HL-60 (cell line): Measurements from ENCODE around the gene ADAMTS10.

Experiments
- DNase-seq, 2 experiments: peaks; one replicate each; pipeline ENCODE4 v3.0.0-alpha.2; 2010 to 2020; ENCODE audit warnings: low read depth in 1 of 2, low spot score in 1 of 2
- H3K27ac ChIP-seq: fragments of 250-450 bp; sonication (Bioruptor Pico); replicated peaks from 2 replicates; pipeline ENCODE4 v1.5.1; 2020; ENCODE audit warnings: mild to moderate bottlenecking, moderate library complexity
- H3K27me3 ChIP-seq: fragments of 250-450 bp; sonication (Bioruptor Pico); 2 replicates; pipeline ENCODE4 v1.5.1; 2021; ENCODE audit warnings: mild to moderate bottlenecking, moderate library complexity; ENCODE audit not compliant: insufficient read depth, poor library complexity, severe bottlenecking
- H3K4me3 ChIP-seq: replicated peaks from 2 replicates; pipeline ENCODE4 v1.5.1; 2011; ENCODE audit warnings: mild to moderate bottlenecking, control low read depth, low read length; ENCODE audit not compliant: insufficient read depth
- CTCF ChIP-seq: IDR thresholded peaks from one replicate; pipeline ENCODE4 v1.5.1; 2011; ENCODE audit warnings: low read length, control low read depth, inconsistent platforms; ENCODE audit not compliant: insufficient read depth
- GABPA ChIP-seq: IDR thresholded peaks from 2 replicates; pipeline ENCODE4 v1.6.1; 2012; ENCODE audit warnings: low read depth
- POLR2AphosphoS5 ChIP-seq: IDR thresholded peaks from 2 replicates; pipeline ENCODE4 v1.6.1; 2012; ENCODE audit warnings: low read depth
- REST ChIP-seq: IDR thresholded peaks from 2 replicates; pipeline ENCODE4 v1.6.1; 2012; ENCODE audit warnings: low read depth; ENCODE audit not compliant: insufficient replicate concordance
- SPI1 ChIP-seq: IDR thresholded peaks from 2 replicates; pipeline ENCODE4 v1.6.1; 2012; ENCODE audit warnings: low read depth, mild to moderate bottlenecking, borderline replicate concordance
- long read RNA-seq: library from polyadenylated mRNA; unstranded; transcript quantifications from one replicate; pipeline ENCODE4 v2.0.0, GENCODE V29; 2020

Gene ADAMTS10
- long read RNA-seq = 0 reads

- Histone ChIP-seq H3K27ac (peak within 1 kb of the TSS; percentile 43), H3K4me3 (peak within 1 kb of the TSS; percentile 45), H3K27me3 (no peaks in the 10 kb centered on the region)
- peak; percentile 16 to 28 for DNase-seq
- TF ChIP-seq CTCF (no peak), POLR2AphosphoS5 (no peak), SPI1 (no peak), REST (no peak), GABPA (no peak)
Measured at GRCh38 chr19:8610041-8610935, at the start of gene ADAMTS10. TSS of gene ADAMTS10 (minus strand) at chr19:8610715. CDS start at chr19:8605710, 5,005 bp downstream.

DNA sequence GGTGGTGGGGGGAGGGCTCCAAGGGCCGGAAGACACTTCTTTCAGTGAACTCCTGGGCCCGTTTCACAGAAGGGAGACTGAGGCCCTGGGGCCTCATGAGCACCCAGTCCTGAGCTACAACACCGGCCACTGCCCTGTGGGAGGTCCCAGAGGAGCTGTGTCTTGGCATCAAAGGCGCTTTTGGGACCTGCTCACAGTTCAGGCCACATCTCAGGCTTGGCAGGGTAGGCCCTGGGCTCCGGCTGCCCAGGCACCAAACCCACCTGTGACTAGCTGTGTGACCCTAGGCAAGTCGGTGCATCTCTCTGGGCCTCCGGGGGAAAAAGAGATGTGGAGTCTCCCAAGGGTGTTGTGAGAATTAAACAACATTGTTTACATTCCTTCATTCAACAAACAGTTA lies 49.4 kb upstream of the ADAMTS10 start:
- no peak overlapping the region for H3K27ac ChIP-seq
- no peak for TF ChIP-seq GABPA
- TF ChIP-seq POLR2AphosphoS5 = no peak
- no peaks in the 10 kb centered on the region for H3K27me3 ChIP-seq
- H3K4me3 ChIP-seq = no peak overlapping the region
- no peak for DNase-seq

DNA sequence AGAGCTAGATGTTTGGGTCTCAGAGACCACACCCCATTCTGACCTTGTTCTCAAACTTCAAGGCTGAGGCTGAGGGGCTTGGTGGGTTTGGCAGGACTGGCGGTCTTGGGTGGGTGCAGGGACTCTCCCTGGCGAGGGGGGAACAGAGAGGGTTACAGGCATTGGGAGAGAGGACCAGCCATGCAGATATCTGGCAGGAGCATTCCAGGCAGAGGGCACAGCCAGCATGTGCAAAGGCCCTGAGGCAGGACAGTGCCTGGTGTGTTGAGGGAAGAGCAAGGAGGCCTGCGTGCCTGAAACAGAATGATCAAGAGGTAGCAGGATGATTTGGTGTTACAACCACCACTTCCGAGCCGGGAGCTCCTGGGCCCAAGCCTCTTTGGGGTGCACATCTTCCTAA lies 47.4 kb upstream of the ADAMTS10 start:
- DNase-seq = no peak
- TF ChIP-seq REST = no peak
- no peak for TF ChIP-seq GABPA
- no peak for TF ChIP-seq POLR2AphosphoS5
- TF ChIP-seq CTCF = no peak
- TF ChIP-seq SPI1 = no peak
- H3K27ac ChIP-seq = no peak overlapping the region
- no peaks in the 10 kb centered on the region for H3K27me3 ChIP-seq
- no peak overlapping the region for H3K4me3 ChIP-seq

- no peak overlapping the region for H3K4me3 ChIP-seq
- H3K27me3 ChIP-seq = no peaks in the 10 kb centered on the region
- no peak for TF ChIP-seq CTCF
- H3K27ac ChIP-seq = no peak overlapping the region
- no peak for DNase-seq
Measured at GRCh38 chr19:8655340-8655709, 44.8 kb upstream of the ADAMTS10 start.
